ENCODE data around the gene MCTP1.

- TF ChIP-seq AGO1 (IDR thresholded peaks at IDR 0.05; ENCODE audit: low read depth, low read length, poor library complexity, severe bottlenecking) (no peak), ETS1 (CRISPR knock-in tag; IDR thresholded peaks at IDR 0.05) (no peak), CTCF (CRISPR knock-in tag; IDR thresholded peaks at IDR 0.05) (no peak), GABPB1 (CRISPR knock-in tag; IDR thresholded peaks at IDR 0.05) (no peak), NRL (CRISPR knock-in tag; IDR thresholded peaks at IDR 0.05; ENCODE audit: borderline replicate concordance) (no peak), POLR2A (IDR thresholded peaks at IDR 0.05; ENCODE audit: insufficient read depth in 1 of 2, low read depth in 2 of 2, low read length in 2 of 2) (no peak), HOXA9 (CRISPR knock-in tag; IDR thresholded peaks at IDR 0.05; ENCODE audit: borderline replicate concordance) (no peak), ZMYM3 (CRISPR knock-in tag; IDR thresholded peaks at IDR 0.05) (no peak), KDM6A (CRISPR knock-in tag; IDR thresholded peaks at IDR 0.05; ENCODE audit: low read depth) (no peak), HES4 (CRISPR knock-in tag; IDR thresholded peaks at IDR 0.05; ENCODE audit: borderline replicate concordance) (no peak), ZNF343 (CRISPR knock-in tag; IDR thresholded peaks at IDR 0.05) (no peak), POLR2AphosphoS5 (IDR thresholded peaks at IDR 0.05; ENCODE audit: low read depth, low read length) (no peak)
These were observed 234.2 kb downstream of the MCTP1 start for GRCh38 chr5:95050708-95051107.
